ENCODE results near the gene SPRYD7. TPM values are rescaled to one million over a fixed set of nuclear protein-coding genes. Genes with fewer than 3 reads are reported as not detected.

SPRYD7 gene
- total and polyA plus RNA-seq, 2 of the 8 experiments (the other 6 are each of a cell fraction or from before 2014, with no cell fraction given) = 1.1 to 3.1 TPM

GRCh38 chr13:49864509-49864908 is 71.6 kb downstream of the SPRYD7 start:
- no peak overlapping the region for H3K4ac ChIP-seq (replicated peaks; ENCODE audit: insufficient read length, low read depth, low read length)
- H2BK12ac ChIP-seq (ENCODE audit: low read depth, low read length) = no peak overlapping the region
- H3K79me1 ChIP-seq (ENCODE audit: low read depth, low read length) = no peaks in the 10 kb centered on the region
- FAIRE-seq (no peak), DNase-seq (ENCODE audit: low read depth in 1 of 2, low spot score in 2 of 2) (no peak)
- POLR2A ChIA-PET (ENCODE audit: partially characterized antibody) = no interaction called here
- H3K9ac ChIP-seq (replicated peaks in 1 of 4; ENCODE audit: extremely low read depth in 1 of 4, low read depth in 3 of 4, low read length in 3 of 4) = no peak overlapping the region
- no peak overlapping the region for H2AK5ac ChIP-seq (ENCODE audit: low read depth, low read length)
- H3K4me3 ChIP-seq (ENCODE audit: extremely low read depth in 1 of 4, insufficient read depth in 2 of 4, low read depth in 3 of 4, low read length in 4 of 4) = no peak overlapping the region
- H3K27ac ChIP-seq (ENCODE audit: low read depth, low read length) = no peak overlapping the region
- no peak overlapping the region for H4K91ac ChIP-seq (replicated peaks; ENCODE audit: insufficient read length, low read length)
- H3K23ac ChIP-seq (ENCODE audit: insufficient read length) = no peak overlapping the region
- no peaks in the 10 kb centered on the region for H3K36me3 ChIP-seq (ENCODE audit: control insufficient read depth in 2 of 4, insufficient read depth in 4 of 4, low read length in 3 of 4)
- no peak overlapping the region for H3K14ac ChIP-seq (ENCODE audit: insufficient read length)
- CTCF ChIA-PET (ENCODE audit: partially characterized antibody) = interaction anchor here (1.0 kb wide), 1 partner anchor 1068 kb away, joined by 3 read pairs; no protein-coding TSS in a partner anchor
- no peak overlapping the region for H2BK5ac ChIP-seq (ENCODE audit: low read depth, low read length)
- no peak overlapping the region for H3K18ac ChIP-seq (ENCODE audit: extremely low read depth, low read length)
- H4K8ac ChIP-seq (ENCODE audit: extremely low read depth, insufficient read depth, low read length) = no peak overlapping the region
- no peak overlapping the region for H4K5ac ChIP-seq (ENCODE audit: insufficient read length, low read depth, low read length)
- H2BK20ac ChIP-seq (ENCODE audit: low read length) = no peak overlapping the region
- H2AFZ ChIP-seq (ENCODE audit: low read length) = no peak overlapping the region
- H3K79me2 ChIP-seq (ENCODE audit: control insufficient read depth in 1 of 2, insufficient read depth in 2 of 2, low read length in 2 of 2) = no peaks in the 10 kb centered on the region
- H3K27me3 ChIP-seq (replicated peaks in 1 of 4; ENCODE audit: control insufficient read depth in 3 of 4, extremely low read depth in 1 of 4, insufficient read depth in 3 of 4, low read length in 3 of 4) = no peaks in the 10 kb centered on the region
- no peaks in the 10 kb centered on the region for H3K4me1 ChIP-seq (replicated peaks in 1 of 4; ENCODE audit: control insufficient read depth in 3 of 4, insufficient read depth in 4 of 4, low read length in 3 of 4)
- no peak overlapping the region for H2BK120ac ChIP-seq (replicated peaks; ENCODE audit: low read depth, low read length)
- H3K56ac ChIP-seq (replicated peaks; ENCODE audit: insufficient read length, low read depth, low read length) = no peak overlapping the region
- H2BK15ac ChIP-seq (ENCODE audit: low read length) = no peak overlapping the region
- H3K9me3 ChIP-seq (ENCODE audit: insufficient read depth in 2 of 2, low read depth in 1 of 2, low read length in 1 of 2) = peaks cover 0 to 7% of the 10 kb centered on the region in 2 experiments; a peak in 1 of 4 replicates
- no peaks in the 10 kb centered on the region for H3K23me2 ChIP-seq (ENCODE audit: low read depth, low read length)
- no peak overlapping the region for H3K4me2 ChIP-seq (ENCODE audit: insufficient read depth in 1 of 2, low read depth in 2 of 2, low read length in 2 of 2)
- no peaks in the 10 kb centered on the region for H4K20me1 ChIP-seq (replicated peaks in 1 of 2; ENCODE audit: control insufficient read depth in 1 of 2, insufficient read depth in 2 of 2, low read length in 2 of 2)
- TF ChIP-seq CTBP2 (IDR thresholded peaks at IDR 0.05; ENCODE audit: borderline replicate concordance, insufficient read depth, insufficient read length, low read length) (no peak), ATF2 (IDR thresholded peaks at IDR 0.05; ENCODE audit: low read length) (no peak), E2F6 (IDR thresholded peaks at IDR 0.05) (no peak), EZH2 (IDR thresholded peaks at IDR 0.05; ENCODE audit: low read depth, low read length, severe bottlenecking) (no peak), BRCA1 (IDR thresholded peaks at IDR 0.05; ENCODE audit: low read depth, low read length) (no peak), EGR1 (IDR thresholded peaks at IDR 0.05; ENCODE audit: borderline replicate concordance, low read depth, low read length) (no peak), TAF7 (optimal IDR thresholded peaks at IDR 0.05; ENCODE audit: borderline replicate concordance, low read depth, low read length) (no peak), BCL11A (IDR thresholded peaks at IDR 0.05; ENCODE audit: low read depth in 2 of 2, low read length in 2 of 2) (no peak), JUN (IDR thresholded peaks at IDR 0.05; ENCODE audit: low read depth, low read length) (no peak), HDAC2 (IDR thresholded peaks at IDR 0.05; ENCODE audit: borderline replicate concordance in 1 of 2, low read depth in 2 of 2, low read length in 2 of 2) (no peak), MAX (IDR thresholded peaks at IDR 0.05) (no peak), MAFK (IDR thresholded peaks at IDR 0.05; ENCODE audit: low read depth, low read length) (no peak)

Data from H1 (cell line).